Stimulated activated CD8-positive, alpha-beta memory T cell treated with anti-CD3 and anti-CD28 coated beads, Interleukin-2, amount 100 ng/mL, for 48 hours (primary cell): Measurements from ENCODE around the gene ZPBP2.

Experiments
- DNase-seq, 2 donors: peaks; one replicate each; pipeline ENCODE4 v3.0.0-alpha.2; 2020; ENCODE audit warnings: low read depth in 2 of 2

Gene ZPBP2

GRCh38 chr17:39913989-39914388 lies 46.0 kb downstream of the ZPBP2 start:
- DNase-seq: no peak

GRCh38 chr17:39915559-39915958 lies 47.6 kb downstream of the ZPBP2 start:
- DNase-seq: no peak

- no peak for DNase-seq
These were observed 48.9 kb downstream of the ZPBP2 start for GRCh38 chr17:39916918-39917317.

GRCh38 chr17:39919087-39919683 lies 51.2 kb downstream of the ZPBP2 start:
- DNase-seq: no peak

GRCh38 chr17:39920218-39921210 lies 52.5 kb downstream of the ZPBP2 start:
- peak; percentile 46 to 51 for DNase-seq

GRCh38 chr17:39921323-39921722 lies 53.3 kb downstream of the ZPBP2 start:
- peak in 1 of 2 donors; percentile 12 for DNase-seq

DNA sequence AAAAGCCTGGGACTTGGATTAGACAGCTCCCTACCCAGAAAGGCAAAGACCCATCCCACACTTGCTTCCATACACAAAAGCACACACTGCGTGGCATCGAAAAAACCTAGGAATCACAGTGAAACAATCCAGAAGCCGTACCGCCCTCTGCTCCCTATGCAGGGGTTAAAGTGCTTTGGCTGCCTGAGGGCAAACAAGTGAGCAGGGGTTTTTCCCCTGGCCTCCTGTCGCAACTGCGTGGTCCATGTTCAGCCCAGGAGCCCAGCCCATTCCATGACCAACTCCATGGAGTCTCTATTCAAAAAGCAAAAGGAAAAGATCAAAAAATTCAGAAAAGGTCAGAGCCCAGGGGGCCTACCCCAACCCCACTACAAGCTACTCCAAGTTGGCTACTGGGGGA lies 54.0 kb downstream of the ZPBP2 start:
- DNase-seq: no peak

GRCh38 chr17:39923230-39923629 lies 55.2 kb downstream of the ZPBP2 start:
- DNase-seq: no peak

DNA sequence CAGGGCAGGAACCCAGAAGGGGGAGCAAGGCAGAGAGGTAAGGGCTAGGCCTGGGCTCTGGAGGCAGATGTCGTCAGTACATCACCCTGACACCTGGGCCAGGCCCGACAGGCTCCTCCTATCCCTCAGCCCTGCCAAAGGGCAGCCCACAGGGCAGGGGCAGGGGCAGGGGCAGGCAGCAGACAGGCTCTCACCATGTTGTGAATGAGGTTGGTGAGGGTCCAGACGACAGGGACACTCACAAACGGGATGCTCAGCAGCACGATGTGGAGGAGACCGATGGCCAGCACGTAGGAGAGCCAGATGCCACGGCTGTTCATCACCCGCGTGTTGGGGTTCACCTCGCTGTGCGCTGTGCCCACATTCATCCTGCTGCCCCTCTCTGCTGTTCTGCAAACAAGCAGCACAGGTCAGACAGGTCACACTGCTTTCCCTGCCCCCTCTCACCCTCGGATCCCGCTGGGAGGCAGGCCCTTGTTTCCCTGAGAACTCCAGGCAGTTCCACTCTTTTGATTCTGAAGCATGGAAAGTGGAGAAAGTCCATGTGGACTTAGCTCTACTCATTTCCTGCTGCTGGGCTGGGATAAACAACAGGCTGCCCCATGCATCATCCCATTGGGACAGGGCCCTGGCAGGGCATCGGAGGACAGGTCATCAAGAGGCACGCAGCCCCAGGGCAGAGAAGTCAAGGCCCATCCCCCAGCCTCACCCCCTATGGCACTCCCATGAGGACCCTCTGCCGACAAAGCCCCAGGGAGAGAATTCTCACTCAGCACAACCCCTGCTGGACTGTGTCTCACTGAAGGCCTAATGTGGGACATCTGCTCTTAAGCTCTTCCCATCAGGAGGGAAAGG lies 56.1 kb downstream of the ZPBP2 start:
- DNase-seq: no peak

DNA sequence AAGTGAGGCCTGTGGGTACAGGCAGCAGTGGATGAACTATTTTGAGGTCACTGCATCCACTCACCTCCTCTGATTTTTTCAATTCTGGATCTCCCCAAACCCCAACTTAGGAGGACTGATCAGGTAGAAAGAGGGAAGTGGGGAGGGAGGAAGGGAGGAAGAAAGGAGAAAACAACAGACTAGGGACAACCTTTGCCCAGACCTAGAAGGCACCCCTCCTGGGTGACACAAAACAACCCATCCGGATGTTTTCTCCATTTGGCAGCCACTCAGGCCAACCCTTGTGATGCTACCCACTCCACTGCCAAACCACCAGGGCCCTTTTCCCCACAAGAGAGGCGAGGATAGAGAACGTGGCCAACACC lies 56.7 kb downstream of the ZPBP2 start:
- no peak for DNase-seq

- no peak for DNase-seq
These were observed 57.5 kb downstream of the ZPBP2 start for GRCh38 chr17:39925282-39926134.

DNA sequence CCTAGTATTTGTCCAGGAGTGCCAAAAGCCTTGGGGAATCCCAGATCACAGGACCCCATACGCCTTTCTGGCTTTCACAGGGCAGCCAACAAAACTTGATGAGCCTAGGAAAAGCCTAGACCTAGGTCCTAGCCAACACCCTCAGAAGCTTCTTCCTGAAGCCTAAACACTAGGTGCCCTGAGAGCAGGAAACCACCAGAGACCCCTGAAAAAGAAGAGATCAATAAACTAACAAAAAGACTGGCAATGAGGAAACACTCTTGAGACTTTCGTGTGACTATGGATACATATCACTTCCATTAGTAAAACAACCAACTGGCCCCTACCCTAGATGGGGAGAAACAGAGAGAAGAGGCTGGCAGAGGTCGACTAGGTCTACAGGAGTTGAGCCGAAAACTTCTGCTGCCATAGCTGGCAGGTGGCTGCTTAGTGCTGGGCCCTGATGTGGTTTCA lies 58.2 kb downstream of the ZPBP2 start:
- no peak for DNase-seq

- peak; percentile 40 to 42 for DNase-seq
These were observed 58.6 kb downstream of the ZPBP2 start for GRCh38 chr17:39926588-39927100.
